Measurements from ENCODE around the gene AGFG2. TPM values are rescaled to one million over a fixed set of nuclear protein-coding genes. Genes with fewer than 3 reads are reported as not detected.
"Not testable (repeated sequence)": the region's sequence is repeated elsewhere in the genome, so short reads cannot be mapped to it uniquely, and the experiment has no call there.

The AGFG2 gene
- total RNA-seq, 2 donors from 2014 or later = 39.4 to 51.6 TPM

DNA sequence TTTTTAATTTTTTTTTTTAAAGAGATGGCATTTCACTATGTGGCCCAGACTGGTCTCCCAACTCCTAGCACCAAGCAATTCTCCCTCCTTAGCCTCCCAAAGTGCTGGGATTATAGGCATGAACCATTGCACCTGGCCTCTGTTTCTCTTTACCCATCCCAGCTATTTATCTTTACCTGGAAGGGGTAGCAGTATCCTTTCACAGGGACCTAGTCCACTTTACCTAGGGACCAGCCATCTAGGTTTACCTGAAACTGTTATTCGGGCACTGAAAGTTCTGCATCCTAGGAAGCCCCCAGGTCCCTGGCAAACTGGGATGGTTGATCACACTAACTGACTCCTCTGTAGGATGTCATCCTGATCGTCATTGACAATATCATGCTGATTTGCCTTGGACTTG is 21.7 kb upstream of the AGFG2 start:
- TF ChIP-seq, protein P1, sequence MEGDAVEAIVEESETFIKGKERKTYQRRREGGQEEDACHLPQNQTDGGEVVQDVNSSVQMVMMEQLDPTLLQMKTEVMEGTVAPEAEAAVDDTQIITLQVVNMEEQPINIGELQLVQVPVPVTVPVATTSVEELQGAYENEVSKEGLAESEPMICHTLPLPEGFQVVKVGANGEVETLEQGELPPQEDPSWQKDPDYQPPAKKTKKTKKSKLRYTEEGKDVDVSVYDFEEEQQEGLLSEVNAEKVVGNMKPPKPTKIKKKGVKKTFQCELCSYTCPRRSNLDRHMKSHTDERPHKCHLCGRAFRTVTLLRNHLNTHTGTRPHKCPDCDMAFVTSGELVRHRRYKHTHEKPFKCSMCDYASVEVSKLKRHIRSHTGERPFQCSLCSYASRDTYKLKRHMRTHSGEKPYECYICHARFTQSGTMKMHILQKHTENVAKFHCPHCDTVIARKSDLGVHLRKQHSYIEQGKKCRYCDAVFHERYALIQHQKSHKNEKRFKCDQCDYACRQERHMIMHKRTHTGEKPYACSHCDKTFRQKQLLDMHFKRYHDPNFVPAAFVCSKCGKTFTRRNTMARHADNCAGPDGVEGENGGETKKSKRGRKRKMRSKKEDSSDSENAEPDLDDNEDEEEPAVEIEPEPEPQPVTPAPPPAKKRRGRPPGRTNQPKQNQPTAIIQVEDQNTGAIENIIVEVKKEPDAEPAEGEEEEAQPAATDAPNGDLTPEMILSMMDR (IDR thresholded peaks at IDR 0.05) = no peak
- H3K27me3 ChIP-seq (replicated peaks; ENCODE audit: insufficient read depth) = no peaks in the 10 kb centered on the region
- no peak for DNase-seq (ENCODE audit: low spot score)
- no peaks in the 10 kb centered on the region for H3K9me3 ChIP-seq
- ATAC-seq (ENCODE audit: insufficient number of reproducible peaks, low FRiP score, low read depth) = no peak
- H3K4me1 ChIP-seq (ENCODE audit: control insufficient read depth in 1 of 2, low read depth in 2 of 2) = no peaks in the 10 kb centered on the region
- no peak overlapping the region for H3K4me3 ChIP-seq
- H3K27ac ChIP-seq = no peak overlapping the region
- no peaks in the 10 kb centered on the region for H3K36me3 ChIP-seq

DNA sequence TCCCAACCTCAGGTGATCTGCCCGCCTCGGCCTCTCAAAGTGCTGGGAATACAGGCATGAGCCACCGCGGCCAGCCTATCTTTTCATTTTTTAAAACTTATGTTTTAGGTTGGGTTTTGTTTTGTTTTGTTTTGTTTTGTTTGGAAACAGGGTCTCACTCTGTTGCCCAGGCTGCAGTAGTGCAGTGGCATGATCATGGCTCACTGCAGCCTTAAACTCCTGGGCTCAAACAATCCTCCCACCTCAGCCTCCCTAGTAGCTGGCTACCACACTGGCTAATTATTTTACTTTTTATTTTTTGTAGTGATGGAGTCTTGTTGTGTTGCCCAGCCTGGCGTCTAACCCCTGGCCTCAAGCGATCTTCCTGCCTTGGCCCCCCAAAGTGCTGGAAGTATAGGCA is 19.4 kb upstream of the AGFG2 start:
- DNase-seq (ENCODE audit: low spot score) = no peak
- Histone ChIP-seq H3K36me3 (no peaks in the 10 kb centered on the region), H3K4me1 (ENCODE audit: control insufficient read depth in 1 of 2, low read depth in 2 of 2) (no peaks in the 10 kb centered on the region), H3K27me3 (replicated peaks; ENCODE audit: insufficient read depth) (no peaks in the 10 kb centered on the region), H3K27ac (no peak overlapping the region), H3K4me3 (no peak overlapping the region), H3K9me3 (no peaks in the 10 kb centered on the region)
- no peak for ATAC-seq (ENCODE audit: insufficient number of reproducible peaks, low FRiP score, low read depth)
- TF ChIP-seq, protein P1 (IDR thresholded peaks at IDR 0.05) = no peak

DNA sequence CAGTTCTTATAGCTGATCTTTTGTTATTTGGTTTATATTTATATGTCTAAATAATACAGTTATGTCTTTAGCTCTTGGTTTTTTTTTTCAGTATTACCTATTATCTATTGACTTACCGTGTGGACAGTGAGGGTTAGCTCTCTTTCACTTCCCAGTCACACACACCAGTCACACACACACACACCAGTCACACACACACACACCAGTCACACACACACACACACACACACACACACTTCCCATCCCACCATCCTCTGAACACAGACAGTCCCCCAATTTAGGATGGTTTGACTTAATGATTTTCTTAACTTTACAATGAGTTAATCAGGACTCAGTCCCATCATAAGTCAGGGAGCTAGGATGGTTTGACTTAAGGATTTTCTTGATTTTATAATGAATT is 18.9 kb upstream of the AGFG2 start:
- DNase-seq (ENCODE audit: low spot score) (no peak), ATAC-seq (ENCODE audit: insufficient number of reproducible peaks, low FRiP score, low read depth) (no peak)
- Histone ChIP-seq H3K4me3 (no peak overlapping the region), H3K27ac (no peak overlapping the region), H3K36me3 (no peaks in the 10 kb centered on the region), H3K9me3 (no peaks in the 10 kb centered on the region), H3K27me3 (replicated peaks; ENCODE audit: insufficient read depth) (no peaks in the 10 kb centered on the region), H3K4me1 (ENCODE audit: control insufficient read depth in 1 of 2, low read depth in 2 of 2) (no peaks in the 10 kb centered on the region)
- TF ChIP-seq, protein P1 (IDR thresholded peaks at IDR 0.05) = no peak

DNA sequence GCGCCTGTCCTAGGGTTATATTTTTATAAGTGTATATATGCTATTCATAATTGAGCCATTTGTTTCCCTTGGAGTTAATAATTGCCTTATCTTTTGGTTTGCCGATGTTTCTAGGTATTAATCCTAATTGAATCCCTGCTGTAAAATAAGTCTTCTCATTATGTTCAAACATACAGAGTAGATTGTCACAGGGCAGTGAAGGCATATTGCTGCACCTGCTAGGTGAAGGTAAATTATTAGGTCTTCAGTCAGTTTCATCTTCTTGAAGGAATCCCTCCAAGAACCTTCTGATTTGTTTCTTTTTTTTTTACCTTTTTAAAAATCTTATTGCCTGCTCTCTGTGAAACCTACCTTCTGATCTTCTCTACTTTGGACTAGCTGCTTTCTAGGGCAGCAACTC is 17.9 kb upstream of the AGFG2 start:
- H3K9me3 ChIP-seq = no peaks in the 10 kb centered on the region
- no peaks in the 10 kb centered on the region for H3K36me3 ChIP-seq
- H3K27ac ChIP-seq = no peak overlapping the region
- H3K4me1 ChIP-seq (ENCODE audit: control insufficient read depth in 1 of 2, low read depth in 2 of 2) = no peaks in the 10 kb centered on the region
- no peak for DNase-seq (ENCODE audit: low spot score)
- no peak overlapping the region for H3K4me3 ChIP-seq
- TF ChIP-seq, protein P1 (IDR thresholded peaks at IDR 0.05) = no peak
- ATAC-seq (ENCODE audit: insufficient number of reproducible peaks, low FRiP score, low read depth) = no peak
- no peaks in the 10 kb centered on the region for H3K27me3 ChIP-seq (replicated peaks; ENCODE audit: insufficient read depth)

DNA sequence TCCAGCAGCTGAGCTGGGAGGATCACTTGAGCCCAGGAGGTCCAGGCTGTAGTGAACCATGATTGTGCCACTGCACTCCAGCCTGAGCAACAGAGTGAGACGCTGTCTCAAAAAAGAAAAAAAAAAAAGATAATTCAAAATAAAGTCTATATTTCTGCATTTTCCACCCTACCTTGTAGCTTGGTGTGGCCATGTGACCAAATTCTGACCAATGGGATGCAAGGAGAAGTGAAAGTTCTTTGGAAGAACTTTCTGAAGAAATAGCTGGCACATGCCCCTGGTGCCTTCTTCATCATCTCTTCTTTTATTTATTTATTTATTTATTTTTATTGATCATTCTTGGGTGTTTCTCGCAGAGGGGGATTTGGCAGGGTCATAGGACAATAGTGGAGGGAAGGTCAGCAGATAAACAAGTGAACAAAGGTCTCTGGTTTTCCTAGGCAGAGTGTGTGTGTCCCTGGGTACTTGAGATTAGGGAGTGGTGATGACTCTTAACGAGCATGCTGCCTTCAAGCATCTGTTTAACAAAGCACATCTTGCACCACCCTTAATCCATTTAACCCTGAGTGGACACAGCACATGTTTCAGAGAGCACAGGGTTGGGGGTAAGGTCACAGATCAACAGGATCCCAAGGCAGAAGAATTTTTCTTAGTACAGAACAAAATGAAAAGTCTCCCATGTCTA is 17.0 kb upstream of the AGFG2 start:
- not testable (repeated sequence) for H3K36me3 ChIP-seq; H3K4me3 ChIP-seq; H3K9me3 ChIP-seq; H3K4me1 ChIP-seq (ENCODE audit: control insufficient read depth in 1 of 2, low read depth in 2 of 2); DNase-seq (ENCODE audit: low spot score); H3K27me3 ChIP-seq (replicated peaks; ENCODE audit: insufficient read depth); H3K27ac ChIP-seq; ATAC-seq (ENCODE audit: insufficient number of reproducible peaks, low FRiP score, low read depth)

DNA sequence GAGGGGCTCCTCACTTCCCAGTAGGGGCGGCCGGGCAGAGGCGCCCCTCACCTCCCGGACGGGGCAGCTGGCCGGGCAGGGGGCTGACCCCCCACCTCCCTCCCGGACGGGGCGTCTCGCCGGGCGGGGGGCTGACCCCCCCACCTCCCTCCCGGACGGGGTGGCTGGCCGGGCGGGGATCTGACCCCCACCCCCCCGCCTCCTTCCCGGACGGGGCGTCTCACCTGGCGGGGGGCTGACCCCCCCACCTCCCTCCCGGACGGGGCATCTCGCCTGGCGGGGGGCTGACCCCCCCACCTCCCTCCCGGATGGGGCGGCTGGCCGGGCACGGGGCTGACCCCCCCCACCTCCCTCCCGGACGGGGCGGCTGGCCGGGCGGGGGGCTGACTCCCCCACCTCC is 15.8 kb upstream of the AGFG2 start:
- not testable (repeated sequence) for H3K27ac ChIP-seq; H3K27me3 ChIP-seq (replicated peaks; ENCODE audit: insufficient read depth); H3K4me3 ChIP-seq; H3K4me1 ChIP-seq (ENCODE audit: control insufficient read depth in 1 of 2, low read depth in 2 of 2); H3K36me3 ChIP-seq; ATAC-seq (ENCODE audit: insufficient number of reproducible peaks, low FRiP score, low read depth); DNase-seq (ENCODE audit: low spot score); H3K9me3 ChIP-seq

DNA sequence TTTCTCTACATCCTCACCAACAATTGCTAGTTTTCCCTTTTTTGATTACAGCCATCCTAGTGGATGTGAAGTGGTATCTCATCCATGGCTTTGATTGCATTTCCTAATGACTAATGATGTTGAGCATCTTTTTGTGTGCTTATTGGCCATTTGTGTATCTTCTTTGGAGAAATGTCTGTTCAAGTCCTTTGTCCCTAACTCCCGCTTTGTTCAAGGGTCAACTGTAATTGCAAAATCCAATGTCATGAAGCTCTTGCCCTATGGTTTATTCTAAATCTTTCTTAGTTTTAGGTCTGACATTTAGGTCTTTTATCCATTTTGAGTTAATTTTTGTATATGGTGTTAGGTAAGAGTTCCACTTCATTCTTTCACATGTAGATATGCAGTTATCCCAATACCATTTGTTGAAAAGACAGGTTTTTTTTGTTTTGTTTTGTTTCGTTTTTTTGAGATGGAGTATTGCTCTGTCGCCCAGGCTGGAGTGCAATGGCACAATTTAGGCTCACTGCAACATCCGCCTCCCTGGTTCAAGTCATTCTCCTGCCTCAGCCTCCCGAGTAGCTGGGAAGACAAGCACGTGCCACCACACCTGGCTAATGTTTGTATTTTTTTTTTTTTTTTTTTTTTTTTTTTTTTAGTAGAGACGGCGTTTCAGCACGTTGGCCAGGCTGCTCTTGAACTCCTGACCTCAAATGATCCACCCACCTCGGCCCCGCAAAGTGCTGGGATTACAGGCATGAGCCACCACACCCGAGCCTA is 10.7 kb upstream of the AGFG2 start:
- not testable (repeated sequence) for H3K4me1 ChIP-seq (ENCODE audit: control insufficient read depth in 1 of 2, low read depth in 2 of 2); H3K4me3 ChIP-seq; H3K9me3 ChIP-seq; DNase-seq (ENCODE audit: low spot score); H3K27me3 ChIP-seq (replicated peaks; ENCODE audit: insufficient read depth); ATAC-seq (ENCODE audit: insufficient number of reproducible peaks, low FRiP score, low read depth); H3K27ac ChIP-seq; H3K36me3 ChIP-seq

Measured in thoracic aorta (tissue), 2 donors.